ENCODE results near the gene PLN.

Gene PLN

GRCh38 chr6:118522422-118522821, 25.7 kb upstream of the PLN start:
- Histone ChIP-seq H3K4me3 (ENCODE audit: low read depth, low read length, poor library complexity, severe bottlenecking) (no peak overlapping the region), H3K79me2 (ENCODE audit: insufficient read depth, low read length) (no peaks in the 10 kb centered on the region), H3F3A (ENCODE audit: insufficient read depth, low read length) (no peaks in the 10 kb centered on the region), H2AFZ (ENCODE audit: low read length) (no peak overlapping the region), H4K20me1 (ENCODE audit: insufficient read depth, low read length) (no peaks in the 10 kb centered on the region), H3K9me2 (ENCODE audit: low read depth, low read length) (no peaks in the 10 kb centered on the region), H3K9ac (ENCODE audit: low read length) (no peak overlapping the region), H3K4me1 (ENCODE audit: insufficient read depth, low read length, severe bottlenecking) (no peaks in the 10 kb centered on the region), H3K4me2 (ENCODE audit: low read length) (no peak overlapping the region), H3K36me3 (ENCODE audit: insufficient read depth, low read length) (no peaks in the 10 kb centered on the region), H3K9me3 (ENCODE audit: low read length) (no peaks in the 10 kb centered on the region), H3K27ac (ENCODE audit: low read depth, low read length, poor library complexity, severe bottlenecking) (no peak overlapping the region), H3K27me3 (ENCODE audit: insufficient read depth, low read length) (no peaks in the 10 kb centered on the region)
- no peak for TF ChIP-seq EZH2 (IDR thresholded peaks at IDR 0.05; ENCODE audit: borderline replicate concordance, low read length)
- no peak for TF ChIP-seq CTCF (IDR thresholded peaks at IDR 0.05; ENCODE audit: low read length)

- Histone ChIP-seq H3K4me2 (ENCODE audit: low read length) (no peak overlapping the region), H3K9me2 (ENCODE audit: low read depth, low read length) (no peaks in the 10 kb centered on the region), H2AFZ (ENCODE audit: low read length) (no peak overlapping the region), H3K4me1 (ENCODE audit: insufficient read depth, low read length, severe bottlenecking) (no peaks in the 10 kb centered on the region), H3K27me3 (ENCODE audit: insufficient read depth, low read length) (no peaks in the 10 kb centered on the region), H3K9me3 (ENCODE audit: low read length) (no peaks in the 10 kb centered on the region), H3K4me3 (ENCODE audit: low read depth, low read length, poor library complexity, severe bottlenecking) (no peak overlapping the region), H3K9ac (ENCODE audit: low read length) (no peak overlapping the region), H4K20me1 (ENCODE audit: insufficient read depth, low read length) (no peaks in the 10 kb centered on the region), H3K36me3 (ENCODE audit: insufficient read depth, low read length) (no peaks in the 10 kb centered on the region), H3F3A (ENCODE audit: insufficient read depth, low read length) (no peaks in the 10 kb centered on the region), H3K27ac (ENCODE audit: low read depth, low read length, poor library complexity, severe bottlenecking) (no peak overlapping the region), H3K79me2 (ENCODE audit: insufficient read depth, low read length) (no peaks in the 10 kb centered on the region)
- no peak for TF ChIP-seq EZH2 (IDR thresholded peaks at IDR 0.05; ENCODE audit: borderline replicate concordance, low read length)
Observed at GRCh38 chr6:118523216-118523615, 24.9 kb upstream of the PLN start.

GRCh38 chr6:118524686-118525085, 23.4 kb upstream of the PLN start:
- Histone ChIP-seq H3K9me3 (ENCODE audit: low read length) (no peaks in the 10 kb centered on the region), H2AFZ (ENCODE audit: low read length) (no peak overlapping the region), H3F3A (ENCODE audit: insufficient read depth, low read length) (no peaks in the 10 kb centered on the region), H3K27me3 (ENCODE audit: insufficient read depth, low read length) (no peaks in the 10 kb centered on the region), H3K4me3 (ENCODE audit: low read depth, low read length, poor library complexity, severe bottlenecking) (no peak overlapping the region), H3K9ac (ENCODE audit: low read length) (no peak overlapping the region), H3K4me2 (ENCODE audit: low read length) (no peak overlapping the region), H3K9me2 (ENCODE audit: low read depth, low read length) (no peaks in the 10 kb centered on the region), H3K4me1 (ENCODE audit: insufficient read depth, low read length, severe bottlenecking) (no peaks in the 10 kb centered on the region), H3K36me3 (ENCODE audit: insufficient read depth, low read length) (no peaks in the 10 kb centered on the region), H3K79me2 (ENCODE audit: insufficient read depth, low read length) (no peaks in the 10 kb centered on the region), H4K20me1 (ENCODE audit: insufficient read depth, low read length) (no peaks in the 10 kb centered on the region), H3K27ac (ENCODE audit: low read depth, low read length, poor library complexity, severe bottlenecking) (no peak overlapping the region)
- TF ChIP-seq EZH2 (IDR thresholded peaks at IDR 0.05; ENCODE audit: borderline replicate concordance, low read length) (no peak), CTCF (IDR thresholded peaks at IDR 0.05; ENCODE audit: low read length) (no peak)

Measured in OCI-LY1 (cell line).